DMS114 treated with DMSO at 0.1 percent for 48 hours (cell line): Measurements from ENCODE around the gene TMEM40.
"Not testable (repeated sequence)": the region's sequence is repeated elsewhere in the genome, so short reads cannot be mapped to it uniquely, and the experiment has no call there.

Experiments used
- DNase-seq: peaks from one replicate; lab custom pipeline; 2025; ENCODE audit not compliant: unreplicated experiment; lab: John Stamatoyannopoulos, UW

TMEM40 gene

GRCh38 chr3:12777171-12777570 lies 18.1 kb upstream of the TMEM40 start:
- no peak for DNase-seq

- not testable (repeated sequence) for DNase-seq
Observed at GRCh38 chr3:12775970-12776369, 16.9 kb upstream of the TMEM40 start.

- DNase-seq, result no peak
Observed at GRCh38 chr3:12775226-12775625, 16.2 kb upstream of the TMEM40 start.

- DNase-seq, result no peak
Observed at GRCh38 chr3:12774619-12775018, 15.6 kb upstream of the TMEM40 start.

GRCh38 chr3:12773710-12774086 lies 14.6 kb upstream of the TMEM40 start:
- DNase-seq, result no peak

- DNase-seq, result no peak
Observed at GRCh38 chr3:12773030-12773709, 14.1 kb upstream of the TMEM40 start.

GRCh38 chr3:12772462-12772861 lies 13.4 kb upstream of the TMEM40 start:
- no peak for DNase-seq

GRCh38 chr3:12771236-12771635 lies 12.2 kb upstream of the TMEM40 start:
- DNase-seq, result no peak

- no peak for DNase-seq
Observed at GRCh38 chr3:12769761-12770160, 10.7 kb upstream of the TMEM40 start.

GRCh38 chr3:12768579-12769527 lies 9.8 kb upstream of the TMEM40 start:
- DNase-seq, result no peak

- no peak for DNase-seq
Observed at GRCh38 chr3:12766541-12766940, 7.5 kb upstream of the TMEM40 start.

- DNase-seq, result no peak
Observed at GRCh38 chr3:12764171-12764776, 5.2 kb upstream of the TMEM40 start.

GRCh38 chr3:12759693-12760565 lies 870 bp upstream of the TMEM40 start:
- DNase-seq, result no peak

GRCh38 chr3:12758025-12758781 lies 856 bp downstream of the TMEM40 start:
- no peak for DNase-seq

- no peak for DNase-seq
Observed at GRCh38 chr3:12756635-12757034, 2.4 kb downstream of the TMEM40 start.

- DNase-seq, result no peak
Observed at GRCh38 chr3:12756175-12756574, 2.9 kb downstream of the TMEM40 start.

GRCh38 chr3:12755754-12756153 lies 3.3 kb downstream of the TMEM40 start:
- no peak for DNase-seq

GRCh38 chr3:12754313-12754712 lies 4.7 kb downstream of the TMEM40 start:
- DNase-seq, result no peak

- no peak for DNase-seq
Observed at GRCh38 chr3:12753275-12754028, 5.6 kb downstream of the TMEM40 start.
